NB4 (cell line): ENCODE measurements around the gene PNKP.

Experiments
- DNase-seq: peaks from one replicate; pipeline ENCODE4 v3.0.0; 2010; ENCODE audit warnings: low read depth
- H3K4me3 ChIP-seq: one replicate; pipeline ENCODE4 v1.5.1; 2011; ENCODE audit warnings: mild to moderate bottlenecking, low read depth, low read length, moderate library complexity
- MYC ChIP-seq: IDR thresholded peaks from 2 replicates; pipeline ENCODE4 v1.6.1; 2011; ENCODE audit warnings: low read depth, low read length
- POLR2A ChIP-seq: IDR thresholded peaks from 2 replicates; pipeline ENCODE4 v1.6.1; 2011; ENCODE audit warnings: mild to moderate bottlenecking; ENCODE audit not compliant: insufficient read length; ENCODE audit errors: extremely low read depth
- TF ChIP-seq, protein P1 (sequence below): IDR thresholded peaks from one replicate; pipeline ENCODE4 v1.5.1; 2012; ENCODE audit warnings: low read depth, low read length
- TF ChIP-seq, protein P2 (sequence below): IDR thresholded peaks from 2 replicates; pipeline ENCODE4 v1.6.1; 2011; ENCODE audit warnings: low read depth, low read length

The PNKP gene

DNA sequence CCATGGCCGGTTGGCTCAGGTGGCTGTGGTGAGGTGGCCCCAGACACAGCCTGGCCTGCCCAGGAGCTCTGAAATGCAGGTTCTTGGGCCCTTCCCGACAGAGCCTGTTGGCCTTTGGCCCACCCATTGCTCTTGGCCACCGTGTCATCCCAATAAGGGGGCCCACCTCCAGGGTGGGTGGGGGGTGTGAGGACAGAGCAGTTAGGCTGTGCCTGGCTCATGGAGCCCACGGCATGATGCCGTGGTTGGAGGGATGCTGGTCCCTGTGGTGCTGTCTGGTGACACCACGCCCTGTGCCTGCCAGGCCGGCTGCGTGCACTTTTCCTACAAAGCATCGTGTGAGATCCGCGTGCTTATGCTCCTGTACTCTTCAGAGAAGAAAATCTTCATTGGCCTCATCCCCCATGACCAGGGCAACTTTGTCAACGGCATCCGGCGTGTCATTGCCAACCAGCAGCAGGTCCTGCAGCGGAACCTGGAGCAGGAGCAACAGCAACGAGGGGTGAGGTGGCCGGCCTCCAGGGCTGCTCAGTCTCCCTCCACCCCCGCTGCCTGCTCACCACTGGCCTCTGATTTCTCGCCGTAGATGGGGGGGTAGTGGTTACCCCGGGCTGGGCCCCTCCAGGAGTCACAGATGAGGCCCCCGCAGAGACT lies 7.6 kb downstream of the PNKP start:
- TF ChIP-seq POLR2A = no peak
- TF ChIP-seq, protein P1, sequence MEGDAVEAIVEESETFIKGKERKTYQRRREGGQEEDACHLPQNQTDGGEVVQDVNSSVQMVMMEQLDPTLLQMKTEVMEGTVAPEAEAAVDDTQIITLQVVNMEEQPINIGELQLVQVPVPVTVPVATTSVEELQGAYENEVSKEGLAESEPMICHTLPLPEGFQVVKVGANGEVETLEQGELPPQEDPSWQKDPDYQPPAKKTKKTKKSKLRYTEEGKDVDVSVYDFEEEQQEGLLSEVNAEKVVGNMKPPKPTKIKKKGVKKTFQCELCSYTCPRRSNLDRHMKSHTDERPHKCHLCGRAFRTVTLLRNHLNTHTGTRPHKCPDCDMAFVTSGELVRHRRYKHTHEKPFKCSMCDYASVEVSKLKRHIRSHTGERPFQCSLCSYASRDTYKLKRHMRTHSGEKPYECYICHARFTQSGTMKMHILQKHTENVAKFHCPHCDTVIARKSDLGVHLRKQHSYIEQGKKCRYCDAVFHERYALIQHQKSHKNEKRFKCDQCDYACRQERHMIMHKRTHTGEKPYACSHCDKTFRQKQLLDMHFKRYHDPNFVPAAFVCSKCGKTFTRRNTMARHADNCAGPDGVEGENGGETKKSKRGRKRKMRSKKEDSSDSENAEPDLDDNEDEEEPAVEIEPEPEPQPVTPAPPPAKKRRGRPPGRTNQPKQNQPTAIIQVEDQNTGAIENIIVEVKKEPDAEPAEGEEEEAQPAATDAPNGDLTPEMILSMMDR = no peak
- no peak for DNase-seq
- no peak overlapping the region for H3K4me3 ChIP-seq

DNA sequence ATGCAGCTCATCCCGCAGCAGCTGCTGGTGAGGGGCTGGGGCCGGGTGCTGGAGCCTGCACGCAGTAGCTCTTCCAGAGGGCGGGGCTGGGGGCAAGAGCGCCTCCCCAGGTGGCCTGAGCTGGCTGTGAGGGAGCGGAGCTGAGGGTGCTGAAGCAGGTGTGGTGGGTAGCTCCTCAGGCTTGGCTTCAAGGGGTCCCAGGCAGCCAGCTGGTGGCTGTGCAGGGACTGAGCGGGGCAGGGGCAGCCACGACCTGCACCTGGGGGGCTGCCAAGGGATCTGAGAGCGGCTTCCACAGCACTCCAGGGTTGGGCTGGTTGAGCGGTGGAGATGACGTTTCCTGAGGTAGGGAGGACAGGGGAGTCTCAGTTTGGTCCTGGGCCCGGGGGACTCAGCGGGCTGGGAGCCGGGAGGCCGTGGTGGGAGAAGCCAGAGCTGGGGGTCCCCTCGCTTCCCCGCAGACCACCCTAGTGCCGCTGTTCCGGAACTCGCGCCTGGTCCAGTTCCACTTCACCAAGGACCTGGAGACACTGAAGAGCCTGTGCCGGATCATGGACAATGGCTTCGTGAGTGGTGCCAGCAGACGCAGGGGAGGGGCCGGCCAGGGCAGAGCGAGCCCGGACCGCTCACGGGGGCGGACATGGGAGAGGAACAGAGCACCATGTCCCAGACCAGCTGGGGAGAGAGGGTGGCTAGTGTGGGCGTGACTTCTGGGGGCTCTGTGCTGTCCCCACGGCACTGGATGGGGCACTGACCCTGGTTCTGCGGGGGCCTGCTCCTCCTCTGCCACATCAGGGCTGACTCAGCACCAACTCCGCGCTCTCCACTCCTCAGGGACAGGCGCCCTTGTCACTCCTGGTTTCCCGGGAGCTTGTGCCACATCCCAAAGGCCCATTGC lies 9.0 kb downstream of the PNKP start:
- H3K4me3 ChIP-seq = no peak overlapping the region
- TF ChIP-seq, protein P2, sequence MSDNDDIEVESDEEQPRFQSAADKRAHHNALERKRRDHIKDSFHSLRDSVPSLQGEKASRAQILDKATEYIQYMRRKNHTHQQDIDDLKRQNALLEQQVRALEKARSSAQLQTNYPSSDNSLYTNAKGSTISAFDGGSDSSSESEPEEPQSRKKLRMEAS = no peak
- TF ChIP-seq MYC = no peak
- TF ChIP-seq, protein P1 = no peak
- TF ChIP-seq POLR2A = no peak
- no peak for DNase-seq

DNA sequence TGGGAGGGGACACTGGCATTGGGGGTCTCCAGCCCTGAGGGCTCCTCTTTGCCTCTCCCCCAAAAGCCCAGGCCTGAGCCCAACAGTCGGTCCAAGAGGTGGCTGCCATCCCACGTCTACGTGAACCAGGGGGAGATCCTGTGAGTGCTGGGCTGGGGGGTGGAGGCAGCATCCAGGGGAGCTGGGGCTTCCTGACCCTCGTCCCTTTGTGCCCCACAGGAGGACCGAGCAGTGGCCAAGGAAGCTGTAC lies 9.6 kb downstream of the PNKP start:
- DNase-seq = no peak
- no peak overlapping the region for H3K4me3 ChIP-seq
- TF ChIP-seq, protein P1 = no peak
- TF ChIP-seq, protein P2 = no peak
- TF ChIP-seq MYC (no peak), POLR2A (no peak)

GRCh38 chr19:49857061-49857837 lies 10.1 kb downstream of the PNKP start:
- TF ChIP-seq, protein P1 = no peak
- no peak for TF ChIP-seq POLR2A
- TF ChIP-seq, protein P2 = no peak
- TF ChIP-seq MYC = no peak
- H3K4me3 ChIP-seq = no peak overlapping the region
- no peak for DNase-seq

DNA sequence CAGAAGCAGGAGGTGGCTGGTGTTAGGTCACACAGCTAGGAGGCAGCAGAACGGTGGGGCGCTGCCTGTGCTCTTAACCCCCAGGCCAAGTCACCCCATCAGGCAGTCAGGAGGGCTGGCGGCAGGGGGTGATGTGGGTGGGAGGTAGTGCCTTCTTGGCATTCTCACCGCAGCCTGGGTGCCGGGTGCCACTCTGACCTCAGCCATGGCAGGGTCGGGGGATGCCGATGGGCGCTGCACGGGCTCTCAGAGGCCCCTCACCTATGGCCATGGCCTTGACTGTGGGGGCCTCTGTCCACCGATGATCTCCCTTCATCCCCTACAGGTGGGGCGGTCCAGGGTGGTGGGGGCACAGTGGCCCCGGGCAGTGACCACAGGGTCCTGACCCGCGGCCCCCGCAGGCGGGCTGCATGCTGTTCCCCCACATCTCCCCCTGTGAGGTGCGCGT lies 10.8 kb downstream of the PNKP start:
- no peak for DNase-seq
- no peak overlapping the region for H3K4me3 ChIP-seq
- TF ChIP-seq, protein P2 = no peak
- TF ChIP-seq, protein P1 = no peak
- TF ChIP-seq MYC (no peak), POLR2A (no peak)
